Stimulated activated CD8-positive, alpha-beta memory T cell treated with anti-CD3 and anti-CD28 coated beads, Interleukin-15, amount 100 ng/mL, for 1 hour (primary cell): ENCODE results near the gene CSAD.
A peak's percentile ranks its signal among the peaks of the same experiment; 100 is the strongest.

ENCODE experiments used
- DNase-seq: peaks from one replicate; pipeline ENCODE4 v3.0.0-alpha.2; 2020; ENCODE audit warnings: low read depth

Gene CSAD

DNA sequence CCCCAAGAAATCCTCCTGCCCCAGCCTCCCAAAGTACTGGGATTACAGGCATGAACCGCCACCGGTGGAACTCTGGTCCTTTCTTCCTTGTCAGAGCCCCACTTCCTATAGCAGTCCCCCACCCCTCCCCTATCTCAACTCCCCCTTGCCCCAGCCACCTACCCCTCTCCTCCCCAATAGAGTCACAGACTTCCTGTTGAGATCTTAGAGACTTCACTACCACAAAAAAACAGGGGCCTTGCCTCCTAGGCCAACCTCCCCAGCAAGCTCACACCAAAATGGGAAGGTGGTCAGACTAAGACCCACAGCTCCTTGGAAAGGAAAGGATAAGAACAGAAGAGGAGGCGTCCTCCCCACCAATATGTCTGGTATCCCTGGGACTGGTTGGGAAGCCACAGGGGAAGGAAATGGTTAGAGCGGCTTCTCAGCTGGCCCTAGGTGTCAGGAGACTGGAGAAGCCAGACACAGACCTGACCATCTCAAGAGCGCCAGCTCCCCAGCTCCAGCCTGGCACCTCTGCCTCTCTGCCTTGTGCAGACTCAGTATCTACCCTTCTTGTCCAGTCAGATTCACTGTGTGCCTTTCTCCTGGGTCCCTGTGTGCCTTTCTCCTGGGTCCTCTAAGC, 17.9 kb upstream of the CSAD start:
- no peak for DNase-seq

GRCh38 chr12:53197011-53197640, 16.4 kb upstream of the CSAD start:
- no peak for DNase-seq

GRCh38 chr12:53196486-53196885, 15.8 kb upstream of the CSAD start:
- DNase-seq = no peak

GRCh38 chr12:53195516-53196420, 15.0 kb upstream of the CSAD start:
- no peak for DNase-seq

- no peak for DNase-seq
Measured at GRCh38 chr12:53194973-53195372, 14.2 kb upstream of the CSAD start.

GRCh38 chr12:53193985-53194716, 13.4 kb upstream of the CSAD start:
- DNase-seq = no peak

DNA sequence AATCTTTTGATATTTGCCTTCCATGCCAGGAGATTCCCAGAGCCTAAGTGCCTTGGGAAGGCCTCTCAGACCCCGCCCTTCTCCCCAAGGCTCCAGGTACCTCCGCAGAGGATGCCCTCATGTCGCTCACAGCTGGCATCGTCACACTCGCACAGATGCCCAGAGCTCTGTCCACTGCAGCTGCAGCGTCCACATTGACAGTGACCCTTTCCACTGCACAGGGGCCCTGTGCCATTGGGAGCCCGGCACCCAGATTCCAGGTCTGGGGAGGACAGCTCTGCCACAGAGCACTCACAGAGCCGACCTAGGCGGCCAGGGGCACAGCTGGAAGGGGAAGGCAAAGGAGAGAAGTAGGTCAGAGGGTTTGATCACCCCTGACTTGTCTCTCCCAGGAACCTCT, 12.3 kb upstream of the CSAD start:
- no peak for DNase-seq

- DNase-seq = no peak
Measured at GRCh38 chr12:53192531-53193021, 11.9 kb upstream of the CSAD start.

DNA sequence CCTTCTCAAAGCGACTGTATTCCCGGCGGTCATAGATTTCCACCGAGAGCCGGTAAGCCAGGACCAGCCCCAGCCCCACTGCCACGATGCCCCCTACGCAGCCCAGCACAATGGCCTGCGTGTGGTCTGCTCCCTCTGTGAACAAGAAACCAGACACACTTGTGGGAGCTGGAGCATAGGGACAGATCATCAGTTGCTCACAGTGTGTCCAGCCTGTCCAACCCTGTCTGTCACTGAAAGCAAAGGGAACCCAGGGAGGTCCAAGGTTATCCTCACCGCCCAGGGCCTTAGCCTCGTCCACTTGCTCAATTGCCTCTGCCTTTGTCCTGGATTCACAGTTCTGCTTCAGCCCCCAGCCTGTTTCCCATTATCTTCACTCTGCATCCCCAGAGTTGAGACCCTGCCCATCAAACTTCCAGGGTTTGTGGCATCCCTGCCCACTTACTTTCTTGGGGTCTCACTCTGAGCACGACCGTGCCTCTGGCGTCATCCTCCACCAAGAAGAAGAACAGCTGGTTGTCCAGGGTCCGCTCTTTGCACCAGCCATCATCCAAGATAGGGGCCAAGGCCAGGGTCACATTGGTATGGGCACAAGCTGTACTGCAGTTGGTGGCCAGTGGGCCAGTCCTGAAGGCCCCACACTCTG, 11.3 kb upstream of the CSAD start:
- DNase-seq = no peak

DNA sequence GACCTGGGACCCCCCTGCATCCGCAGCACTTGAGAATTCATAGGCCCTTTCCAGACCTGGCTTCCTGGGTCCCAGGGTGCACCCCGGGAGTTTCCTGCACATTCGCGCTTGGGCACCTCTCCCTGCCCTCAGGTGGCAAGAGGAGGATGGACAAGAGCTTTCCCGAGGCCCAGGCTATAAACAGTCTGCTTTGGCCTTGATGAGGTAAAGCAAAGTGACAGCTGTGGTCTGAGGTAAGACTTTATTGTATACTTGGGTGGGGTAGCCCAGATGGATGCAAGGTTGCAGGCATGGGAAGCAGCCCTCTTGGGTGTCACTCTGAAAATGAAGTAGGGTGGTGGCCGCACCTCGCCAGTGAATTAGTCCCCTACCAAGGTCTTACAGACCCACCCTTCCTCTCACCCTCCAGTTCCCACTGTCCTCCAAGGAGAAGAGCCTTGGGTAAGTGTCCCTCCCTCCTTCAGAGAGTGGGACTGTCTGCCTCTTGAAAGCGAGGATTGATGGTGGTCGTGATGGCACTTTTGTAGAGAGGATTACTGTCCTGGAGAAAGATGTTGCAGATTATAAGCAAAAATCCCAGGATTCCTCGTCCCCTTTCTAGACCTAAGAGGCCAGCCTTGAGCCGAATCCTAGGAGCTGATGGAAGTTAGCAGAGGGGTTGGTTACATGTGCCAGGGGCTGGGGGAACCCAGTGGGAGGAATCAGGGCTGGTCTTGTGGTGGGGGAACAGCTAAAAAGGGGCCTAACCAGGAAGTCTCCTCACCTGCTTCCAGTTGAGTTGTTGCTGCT, 10.6 kb upstream of the CSAD start:
- no peak for DNase-seq

DNA sequence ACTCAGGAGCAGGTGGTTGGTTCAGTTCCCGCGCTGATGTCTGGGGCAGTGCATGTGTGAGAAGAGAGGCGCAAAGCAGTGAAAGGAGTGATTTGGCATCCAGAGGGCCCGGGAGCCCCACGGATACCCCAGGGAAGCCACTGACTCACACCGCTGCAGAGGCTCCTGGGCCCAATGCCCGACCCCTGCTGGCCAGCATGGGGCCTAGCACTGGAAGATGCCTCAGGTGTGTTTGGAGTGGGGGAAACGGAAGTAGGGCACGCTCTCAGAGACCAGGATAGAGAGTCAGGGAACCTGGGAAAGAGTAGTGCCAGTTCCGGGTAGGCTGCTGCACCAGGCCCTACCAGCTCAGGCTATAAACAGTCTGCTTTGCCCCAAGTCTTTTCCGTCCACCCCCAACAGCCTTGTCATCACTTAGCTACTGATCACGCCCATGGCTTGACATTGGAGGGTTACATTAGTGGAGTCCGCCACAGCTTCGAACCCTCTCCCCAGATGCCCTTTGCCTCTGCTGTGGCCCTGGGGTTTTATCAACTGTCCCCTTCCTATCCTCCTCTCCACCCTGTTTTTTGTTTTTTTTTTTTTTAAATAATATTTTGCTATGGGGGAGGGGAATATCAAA, 9.5 kb upstream of the CSAD start:
- no peak for DNase-seq

- DNase-seq = no peak
Measured at GRCh38 chr12:53187145-53187899, 6.6 kb upstream of the CSAD start.

GRCh38 chr12:53186745-53187144, 6.0 kb upstream of the CSAD start:
- DNase-seq = no peak

DNA sequence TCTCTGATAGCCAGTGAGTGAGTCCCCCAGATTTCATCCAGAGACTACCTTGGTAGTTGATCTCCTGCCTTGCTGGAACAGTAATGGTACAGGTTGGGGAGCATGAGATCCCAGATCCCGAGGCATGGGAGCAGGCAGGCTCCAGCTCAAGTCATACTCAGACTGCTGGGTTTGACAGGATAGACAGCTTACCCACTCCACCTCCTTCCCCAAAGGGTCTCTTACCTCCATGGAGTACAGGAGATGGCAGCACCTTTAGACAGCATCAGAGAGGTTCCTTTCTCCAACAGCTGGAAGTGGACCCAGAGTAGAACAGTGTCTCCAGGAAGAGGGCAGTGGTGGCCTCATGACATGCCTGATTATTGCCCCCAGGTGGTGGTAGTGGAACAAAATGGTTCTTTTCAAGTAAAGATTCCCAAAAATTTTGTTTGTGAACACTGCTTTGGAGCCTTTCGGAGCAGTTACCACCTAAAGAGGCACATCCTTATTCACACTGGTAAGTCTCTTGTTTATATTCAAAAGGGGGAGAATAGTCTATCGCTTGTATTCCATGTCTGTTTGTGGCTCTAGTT, 4.9 kb upstream of the CSAD start:
- no peak for DNase-seq

DNA sequence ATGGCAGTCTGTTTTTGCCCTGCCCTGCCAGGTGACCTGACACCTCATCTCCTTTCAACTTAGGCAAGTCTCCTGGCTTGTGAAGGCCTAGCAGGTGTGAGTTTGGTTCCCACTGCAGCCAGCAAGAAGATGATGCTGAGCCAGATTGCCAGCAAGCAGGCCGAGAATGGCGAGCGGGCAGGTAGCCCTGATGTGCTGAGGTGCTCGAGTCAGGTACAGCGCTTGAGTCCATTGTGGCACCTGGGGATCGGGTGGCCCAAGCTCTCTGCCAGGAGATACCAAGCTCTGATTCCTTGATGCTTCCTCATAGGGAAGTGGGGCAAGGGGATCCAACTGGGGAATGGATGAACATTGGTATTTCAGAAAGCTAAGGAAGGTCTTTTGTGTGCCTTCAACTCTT, 4.1 kb upstream of the CSAD start:
- no peak for DNase-seq

DNA sequence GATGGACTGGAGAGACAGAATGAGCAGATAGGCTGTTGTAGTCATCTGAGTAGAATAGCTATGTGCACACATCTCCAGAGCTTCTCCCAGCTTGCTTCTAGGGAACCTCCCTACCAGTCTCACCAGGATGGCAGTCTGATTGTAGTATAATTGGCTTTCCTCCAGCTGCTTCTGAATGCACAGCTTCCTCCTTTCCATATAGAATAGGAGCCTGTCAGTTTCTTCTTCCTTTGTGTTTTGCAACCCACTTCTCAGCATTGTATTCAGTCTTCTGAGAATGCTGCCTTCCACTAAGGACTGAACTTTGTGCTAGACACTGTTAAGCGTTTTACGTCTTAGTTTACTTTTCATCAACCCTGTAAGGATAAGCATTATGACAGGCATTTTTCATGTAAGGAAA, 2.2 kb upstream of the CSAD start:
- no peak for DNase-seq

GRCh38 chr12:53181935-53182334, 1.2 kb upstream of the CSAD start:
- DNase-seq = no peak

- peak; percentile 51 for DNase-seq
Measured at GRCh38 chr12:53180931-53181645, 363 bp upstream of the CSAD start.
